Lower lobe of right lung (tissue), 2 donors: Measurements from ENCODE around the gene B3GNT3. TPM values are rescaled to one million over a fixed set of nuclear protein-coding genes. Genes with fewer than 3 reads are reported as not detected.
A peak's percentile ranks its signal among the peaks of the same experiment; 100 is the strongest.

Source experiments
- ATAC-seq, 2 donors: fragments of 200-7000 bp; cut with Tn5 transposase; one replicate each; pipeline ENCODE4 v1.9.1; 2020 to 2022; ENCODE audit warnings: mild to moderate bottlenecking in 2 of 2, moderate library complexity in 2 of 2
- DNase-seq: peaks from one replicate; pipeline ENCODE4 v3.0.0-alpha.2; 2020
- H3K27ac ChIP-seq: fragments of 200-600 bp; one replicate; pipeline ENCODE4 v1.8.0; 2022
- H3K27me3 ChIP-seq: fragments of 200-600 bp; one replicate; pipeline ENCODE4 v1.8.0; 2022; ENCODE audit warnings: low read depth
- H3K36me3 ChIP-seq: fragments of 200-600 bp; one replicate; pipeline ENCODE4 v1.8.0; 2022; ENCODE audit warnings: mild to moderate bottlenecking
- H3K4me1 ChIP-seq: fragments of 200-600 bp; one replicate; pipeline ENCODE4 v1.8.0; 2022
- H3K4me3 ChIP-seq: fragments of 200-600 bp; one replicate; pipeline ENCODE4 v1.8.0; 2022; ENCODE audit warnings: mild to moderate bottlenecking
- H3K9me3 ChIP-seq: fragments of 200-600 bp; one replicate; pipeline ENCODE4 v1.8.0; 2022
- CTCF ChIP-seq: fragments of 200-600 bp; IDR thresholded peaks from one replicate; pipeline ENCODE4 v1.8.0; 2022; ENCODE audit warnings: antibody characterized with exemption, mild to moderate bottlenecking
- intact Hi-C: fragments of 100-400 bp; cut with DNase I; formaldehyde crosslinking; loops from one replicate; pipeline ENCODE4 v1.11.0; 2022
- long read RNA-seq: library from polyadenylated mRNA; unstranded; transcript quantifications from one replicate; pipeline ENCODE4 v2.0.0, GENCODE V29; 2021
- total RNA-seq: library from RNA; stranded (reverse); fragmentation: NEBNext Ultra II Directional; extraction: Animal tissue kit (Norgen Biotek cat#: 25700); gene quantifications from one replicate; pipeline ENCODE4 v1.2.1, GENCODE V29; 2021
- donor health status: DM: no; HTN: yes; CAD: no; lungs with severe emphysema.

The B3GNT3 gene
- total RNA-seq = 1.6 TPM
- long read RNA-seq, partial matches to known transcripts = 3 of 6 reads
- long read RNA-seq, other reads (novel, unspliced or antisense) = 2 of 6 reads

GRCh38 chr19:17794731-17795494 is at the start of gene B3GNT3:
Gene B3GNT3, plus strand, starts transcription at chr19:17795138. Its CDS starts 12,670 bp downstream, at chr19:17807808.
- H3K27ac ChIP-seq = no peak within 1 kb of the TSS
- ATAC-seq (peak in 1 of 2 donors; percentile 31), DNase-seq (peak; percentile 79)
- intact Hi-C loops = no loop called here
- no peak for TF ChIP-seq CTCF
- H3K4me3 ChIP-seq = peak within 1 kb of the TSS; percentile 32
- no peaks in the 10 kb centered on the region for H3K36me3 ChIP-seq
- peaks cover 17% of the 10 kb centered on the region for H3K4me1 ChIP-seq
- H3K9me3 ChIP-seq = no peaks in the 10 kb centered on the region
- peaks cover 40% of the 10 kb centered on the region for H3K27me3 ChIP-seq

- H3K4me1 ChIP-seq = peaks cover 15% of the 10 kb centered on the region
- TF ChIP-seq CTCF = no peak
- no peaks in the 10 kb centered on the region for H3K9me3 ChIP-seq
- DNase-seq (peak; percentile 96), ATAC-seq (peak; percentile 97 to 98)
- no peaks in the 10 kb centered on the region for H3K36me3 ChIP-seq
- no peaks in the 10 kb centered on the region for H3K27me3 ChIP-seq
- peak overlapping the region; percentile 36 for H3K27ac ChIP-seq
- intact Hi-C loops = no loop called here
- H3K4me3 ChIP-seq = peak overlapping the region; percentile 63
Observed at GRCh38 chr19:17747205-17748098, 47.5 kb upstream of the B3GNT3 start.

GRCh38 chr19:17748884-17749638 is 45.9 kb upstream of the B3GNT3 start:
- H3K4me1 ChIP-seq = peaks cover 15% of the 10 kb centered on the region
- H3K36me3 ChIP-seq = no peaks in the 10 kb centered on the region
- H3K27ac ChIP-seq = no peak overlapping the region
- no peaks in the 10 kb centered on the region for H3K9me3 ChIP-seq
- no peaks in the 10 kb centered on the region for H3K27me3 ChIP-seq
- intact Hi-C loops = no loop called here
- DNase-seq (no peak), ATAC-seq (no peak)
- no peak for TF ChIP-seq CTCF
- H3K4me3 ChIP-seq = no peak overlapping the region

- ATAC-seq (no peak), DNase-seq (no peak)
- H3K4me3 ChIP-seq = no peak overlapping the region
- no peaks in the 10 kb centered on the region for H3K9me3 ChIP-seq
- H3K4me1 ChIP-seq = peaks cover 15% of the 10 kb centered on the region
- no peaks in the 10 kb centered on the region for H3K36me3 ChIP-seq
- H3K27me3 ChIP-seq = no peaks in the 10 kb centered on the region
- H3K27ac ChIP-seq = no peak overlapping the region
- no peak for TF ChIP-seq CTCF
- intact Hi-C loops = no loop called here
Observed at GRCh38 chr19:17749912-17750317, 45.0 kb upstream of the B3GNT3 start.
